Measurements from ENCODE around the gene FBN3. TPM values are rescaled to one million over a fixed set of nuclear protein-coding genes. Genes with fewer than 3 reads are reported as not detected.
A peak's percentile ranks its signal among the peaks of the same experiment; 100 is the strongest.

Gene FBN3
- under 1 TPM in 1 of 5 donors, not detected in 4; 0.55 TPM for total RNA-seq
- under 1 TPM in 1 of 3 donors, not detected in 2; 0.08 TPM for polyA plus RNA-seq
- long read RNA-seq, donor 1, result 0 reads
- long read RNA-seq, donor 2, result 0 reads
- long read RNA-seq, donor 3, result 0 reads
- long read RNA-seq, donor 4, result 0 reads
- long read RNA-seq, donor 5, result 0 reads
- long read RNA-seq, donor 6, result 0 reads
- long read RNA-seq, donor 7, result 0 reads
- long read RNA-seq, donor 8, result 0 reads
- long read RNA-seq, donor 9, result 0 reads
- long read RNA-seq, donor 10, result 0 reads

DNA sequence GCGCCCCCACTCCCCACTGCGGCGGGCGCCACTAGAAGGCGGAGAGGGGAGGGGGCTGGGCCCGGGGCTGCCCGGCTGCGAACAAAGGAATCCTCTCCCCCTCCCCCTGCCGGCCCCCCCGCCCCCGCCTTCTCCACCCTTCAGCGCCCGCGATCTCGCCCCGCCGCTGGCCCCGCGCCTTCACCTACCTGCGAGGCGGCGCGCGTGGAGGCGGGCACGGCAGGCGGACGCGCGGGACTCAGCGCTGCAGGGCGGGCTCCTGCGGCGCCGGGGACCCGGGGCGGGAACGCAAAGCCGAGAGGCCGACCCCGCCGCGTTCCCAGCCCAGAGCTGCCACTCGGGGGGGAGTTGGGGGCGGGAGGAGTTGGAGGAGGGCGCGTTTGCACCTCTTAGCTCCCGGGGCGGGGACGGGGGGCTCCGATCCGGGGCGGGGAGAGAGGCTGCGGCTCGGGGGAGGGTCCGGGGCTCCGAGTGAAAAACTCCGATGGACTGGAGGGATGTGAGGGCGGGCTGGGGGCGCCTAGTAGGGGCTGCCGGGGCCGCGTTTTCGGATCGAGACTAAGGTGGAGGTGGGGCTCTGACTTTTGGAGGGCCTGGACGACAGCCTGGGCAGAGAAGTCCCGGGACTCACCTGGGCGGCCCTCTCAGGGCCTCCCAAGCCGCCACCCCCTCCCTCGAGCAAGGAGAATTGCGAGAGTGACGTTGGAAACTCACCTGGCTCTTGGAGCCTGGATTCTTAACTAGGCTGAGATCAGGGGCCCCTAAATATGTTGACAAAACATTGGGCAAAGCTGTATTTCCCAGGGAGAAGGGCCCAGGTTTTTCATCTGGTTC is at the start of gene FBN3:
TSS of gene FBN3 (minus strand) at position 332 of the 834 bp plus-strand sequence. CDS start 2,112 bp downstream, outside the sequence.
- H3K27ac ChIP-seq, result no peak within 1 kb of the TSS
- no peaks in the 10 kb centered on the region for H3K9me3 ChIP-seq
- TF ChIP-seq POLR2AphosphoS5 (IDR thresholded peaks at IDR 0.05) (no peak), POLR2A (IDR thresholded peaks at IDR 0.05) (no peak), EP300 (IDR thresholded peaks at IDR 0.05) (no peak)
- TF ChIP-seq, protein P1, sequence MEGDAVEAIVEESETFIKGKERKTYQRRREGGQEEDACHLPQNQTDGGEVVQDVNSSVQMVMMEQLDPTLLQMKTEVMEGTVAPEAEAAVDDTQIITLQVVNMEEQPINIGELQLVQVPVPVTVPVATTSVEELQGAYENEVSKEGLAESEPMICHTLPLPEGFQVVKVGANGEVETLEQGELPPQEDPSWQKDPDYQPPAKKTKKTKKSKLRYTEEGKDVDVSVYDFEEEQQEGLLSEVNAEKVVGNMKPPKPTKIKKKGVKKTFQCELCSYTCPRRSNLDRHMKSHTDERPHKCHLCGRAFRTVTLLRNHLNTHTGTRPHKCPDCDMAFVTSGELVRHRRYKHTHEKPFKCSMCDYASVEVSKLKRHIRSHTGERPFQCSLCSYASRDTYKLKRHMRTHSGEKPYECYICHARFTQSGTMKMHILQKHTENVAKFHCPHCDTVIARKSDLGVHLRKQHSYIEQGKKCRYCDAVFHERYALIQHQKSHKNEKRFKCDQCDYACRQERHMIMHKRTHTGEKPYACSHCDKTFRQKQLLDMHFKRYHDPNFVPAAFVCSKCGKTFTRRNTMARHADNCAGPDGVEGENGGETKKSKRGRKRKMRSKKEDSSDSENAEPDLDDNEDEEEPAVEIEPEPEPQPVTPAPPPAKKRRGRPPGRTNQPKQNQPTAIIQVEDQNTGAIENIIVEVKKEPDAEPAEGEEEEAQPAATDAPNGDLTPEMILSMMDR (IDR thresholded peaks at IDR 0.05), result no peak
- WGBS, 5 donors, result 4 to 15% (median 6%) methylated on average over 27 to 59 of the region's 72 CpGs
- peaks cover 10 to 81% (median 46%) of the 10 kb centered on the region in 3 donors for H3K27me3 ChIP-seq
- intact Hi-C loops (cut with DNase I; ENCODE audit: low total_unique reads), result no loop called here
- H3K4me1 ChIP-seq, result peaks cover 15 to 26% (median 19%) of the 10 kb centered on the region in 4 donors
- no peaks in the 10 kb centered on the region for H3K36me3 ChIP-seq
- H3K4me3 ChIP-seq, result peak within 1 kb of the TSS; percentile 24 to 46 (median 30)
- peak in 1 of 2 donors; percentile 71 for DNase-seq

DNA sequence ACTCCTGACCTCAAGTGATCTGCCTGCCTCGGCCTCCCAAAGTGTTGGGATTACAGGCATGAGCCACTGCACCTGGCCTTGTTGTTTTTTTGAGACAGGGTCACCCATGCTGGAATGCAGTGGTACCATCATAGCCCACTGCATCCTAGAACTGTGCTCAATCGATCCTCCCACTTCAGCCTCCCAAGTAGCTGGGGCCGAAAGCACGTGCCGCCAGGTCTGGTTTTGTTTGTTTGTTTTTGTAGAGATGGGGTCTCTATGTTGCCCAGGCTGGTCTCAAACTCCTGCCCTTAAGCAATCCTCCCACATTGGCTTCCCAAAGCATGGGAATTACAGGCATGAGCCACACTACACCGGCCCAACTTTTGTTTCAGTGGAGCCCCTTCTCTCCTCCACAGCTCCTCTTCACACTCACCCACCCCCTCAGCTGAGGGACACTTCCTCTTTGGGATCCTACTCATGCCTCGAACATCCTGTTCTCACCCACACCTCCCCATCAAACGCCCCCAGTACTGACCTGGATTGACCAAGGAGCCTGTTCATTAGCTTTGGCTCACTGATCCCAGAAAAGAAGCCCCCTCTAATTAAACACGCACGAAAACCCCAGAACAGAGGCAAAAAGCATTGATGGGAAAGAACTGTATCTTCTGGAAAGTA is 47.0 kb upstream of the FBN3 start:
- no peaks in the 10 kb centered on the region for H3K27me3 ChIP-seq

GRCh38 chr19:8194528-8195267 is 45.3 kb upstream of the FBN3 start:
- TF ChIP-seq, protein P1 (IDR thresholded peaks at IDR 0.05), result no peak
- TF ChIP-seq POLR2A (IDR thresholded peaks at IDR 0.05), result no peak
- TF ChIP-seq EP300 (IDR thresholded peaks at IDR 0.05), result no peak
- TF ChIP-seq POLR2AphosphoS5 (IDR thresholded peaks at IDR 0.05), result no peak
- Histone ChIP-seq H3K9me3 (no peaks in the 10 kb centered on the region), H3K4me3 (no peak overlapping the region), H3K4me1 (peaks cover 0 to 20% (median 8%) of the 10 kb centered on the region in 4 donors), H3K36me3 (no peaks in the 10 kb centered on the region), H3K27ac (peak overlapping the region in 3 of 5 donors; percentile 42 to 54 (median 48)), H3K27me3 (no peaks in the 10 kb centered on the region)
- DNase-seq, result peak; percentile 35 to 38
- 49 to 70% (median 66%) methylated on average over 11 of the region's 11 CpGs for WGBS, 5 donors
- intact Hi-C loops (cut with DNase I; ENCODE audit: low total_unique reads), result no loop called here

More for the DNA sequence above, 47.0 kb upstream of the FBN3 start:
- DNase-seq, result no peak
- intact Hi-C loops (cut with DNase I; ENCODE audit: low total_unique reads), result no loop called here
- no peaks in the 10 kb centered on the region for H3K36me3 ChIP-seq
- no peak overlapping the region for H3K27ac ChIP-seq
- TF ChIP-seq, protein P1 (IDR thresholded peaks at IDR 0.05), result no peak
- TF ChIP-seq EP300 (IDR thresholded peaks at IDR 0.05) (no peak), POLR2AphosphoS5 (IDR thresholded peaks at IDR 0.05) (no peak), POLR2A (IDR thresholded peaks at IDR 0.05) (no peak)
- no peaks in the 10 kb centered on the region for H3K9me3 ChIP-seq
- 55 to 65% (median 58%) methylated on average over 10 of the region's 10 CpGs for WGBS, 5 donors
- peaks cover 0 to 20% (median 8%) of the 10 kb centered on the region in 4 donors for H3K4me1 ChIP-seq
- no peak overlapping the region for H3K4me3 ChIP-seq

All from stomach (tissue), 19 donors.